HG03354 (cell line): ENCODE results near the gene ODAD2.
"Not testable (repeated sequence)": the region's sequence is repeated elsewhere in the genome, so short reads cannot be mapped to it uniquely, and the experiment has no call there.

Experiments
- ATAC-seq: cut with Tn5 transposase; IDR thresholded peaks from one replicate; pipeline ENCODE4 v1.9.1; 2021; ENCODE audit warnings: mild to moderate bottlenecking; ENCODE audit not compliant: unreplicated experiment, poor library complexity, severe bottlenecking

The ODAD2 gene

GRCh38 chr10:27981744-27982143 lies 17.1 kb downstream of the ODAD2 start:
- ATAC-seq = no peak

GRCh38 chr10:27970795-27971194 lies 28.1 kb downstream of the ODAD2 start:
- ATAC-seq = not testable (repeated sequence)

GRCh38 chr10:27969931-27970330 lies 28.9 kb downstream of the ODAD2 start:
- ATAC-seq = not testable (repeated sequence)

GRCh38 chr10:27959093-27959715 lies 39.7 kb downstream of the ODAD2 start:
- no peak for ATAC-seq

- peak; percentile 89 for ATAC-seq
Measured at GRCh38 chr10:27958383-27958782, 40.5 kb downstream of the ODAD2 start.

- ATAC-seq = no peak
Measured at GRCh38 chr10:27950242-27950564, 48.7 kb downstream of the ODAD2 start.

GRCh38 chr10:27949528-27950241 lies 49.2 kb downstream of the ODAD2 start:
- ATAC-seq = no peak

GRCh38 chr10:27948186-27948585 lies 50.7 kb downstream of the ODAD2 start:
- no peak for ATAC-seq

GRCh38 chr10:27947540-27947939 lies 51.3 kb downstream of the ODAD2 start:
- no peak for ATAC-seq

- ATAC-seq = no peak
Measured at GRCh38 chr10:27944005-27944404, 54.9 kb downstream of the ODAD2 start.

GRCh38 chr10:27914888-27915287 lies 84.0 kb downstream of the ODAD2 start:
- no peak for ATAC-seq

GRCh38 chr10:27912231-27912630 lies 86.6 kb downstream of the ODAD2 start:
- no peak for ATAC-seq

- no peak for ATAC-seq
Measured at GRCh38 chr10:27911539-27911938, 87.3 kb downstream of the ODAD2 start.

- ATAC-seq = no peak
Measured at GRCh38 chr10:27911011-27911410, 87.9 kb downstream of the ODAD2 start.

- ATAC-seq = no peak
Measured at GRCh38 chr10:27908231-27908630, 90.6 kb downstream of the ODAD2 start.

GRCh38 chr10:27899485-27899884 lies 99.4 kb downstream of the ODAD2 start:
- ATAC-seq = not testable (repeated sequence)

GRCh38 chr10:27899058-27899457 lies 99.8 kb downstream of the ODAD2 start:
- no peak for ATAC-seq

- ATAC-seq = no peak
Measured at GRCh38 chr10:27893358-27893954, 105.4 kb downstream of the ODAD2 start.

- ATAC-seq = no peak
Measured at GRCh38 chr10:27890971-27891370, 107.9 kb downstream of the ODAD2 start.

- no peak for ATAC-seq
Measured at GRCh38 chr10:27889518-27889917, 109.4 kb downstream of the ODAD2 start.

- ATAC-seq = no peak
Measured at GRCh38 chr10:27884185-27884641, 114.7 kb downstream of the ODAD2 start.
